Caki2 (cell line): ENCODE results near the gene NEUROD4. TPM values are rescaled to one million over a fixed set of nuclear protein-coding genes. Genes with fewer than 3 reads are reported as not detected.

Experiments
- DNase-seq: peaks from one replicate; pipeline ENCODE4 v3.0.0-alpha.2; 2015; ENCODE audit warnings: low read depth
- in situ Hi-C: cut with HindIII; loops from 2 replicates; pipeline ENCODE4 v1.10.0; 2016; ENCODE audit warnings: low sequenced_read_pairs, low pct_unique_long_range_greater_than_20kb, mixed read lengths
- total RNA-seq: library from RNA; depleted of rRNA; stranded (reverse); fragments of >200 nt; shearing (Covaris generic); gene quantifications from 2 replicates; pipeline ENCODE4 v1.2.3, GENCODE V29; 2014; ENCODE audit warnings: low replicate concordance

NEUROD4 gene
- total RNA-seq, 1 experiment from 2014 or later = not detected

DNA sequence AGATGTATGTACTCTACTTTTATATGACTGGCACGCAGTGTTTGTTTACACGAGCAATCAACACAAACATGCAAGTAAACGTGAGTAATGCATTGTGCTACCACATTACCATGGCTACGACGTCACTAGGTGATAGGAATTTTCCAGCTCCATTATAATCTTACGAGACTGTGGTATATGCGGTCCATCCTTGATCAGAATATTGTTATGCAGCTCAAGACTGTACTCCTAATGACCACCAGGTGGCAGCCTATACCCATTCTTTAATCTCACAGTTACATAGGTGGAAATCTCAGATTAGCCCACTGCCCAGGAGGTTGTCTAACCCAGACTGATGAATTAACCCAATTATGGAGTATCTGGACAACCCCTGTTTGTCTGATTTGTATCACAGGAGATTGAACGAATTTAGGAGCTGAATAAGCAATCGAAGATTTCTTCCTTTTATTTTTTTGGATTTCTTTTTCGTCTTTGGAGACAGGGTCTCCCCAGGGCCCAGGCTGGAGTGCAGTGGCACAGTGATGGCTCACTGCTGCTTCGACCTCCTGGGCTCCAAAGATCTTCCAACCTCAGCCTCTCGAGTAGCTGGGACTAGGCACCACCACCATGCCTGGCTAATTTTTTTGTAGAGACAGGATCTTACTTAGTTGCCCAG is 26.5 kb upstream of the NEUROD4 start:
- DNase-seq = peak; percentile 56
- in situ Hi-C loops = no loop called here

DNA sequence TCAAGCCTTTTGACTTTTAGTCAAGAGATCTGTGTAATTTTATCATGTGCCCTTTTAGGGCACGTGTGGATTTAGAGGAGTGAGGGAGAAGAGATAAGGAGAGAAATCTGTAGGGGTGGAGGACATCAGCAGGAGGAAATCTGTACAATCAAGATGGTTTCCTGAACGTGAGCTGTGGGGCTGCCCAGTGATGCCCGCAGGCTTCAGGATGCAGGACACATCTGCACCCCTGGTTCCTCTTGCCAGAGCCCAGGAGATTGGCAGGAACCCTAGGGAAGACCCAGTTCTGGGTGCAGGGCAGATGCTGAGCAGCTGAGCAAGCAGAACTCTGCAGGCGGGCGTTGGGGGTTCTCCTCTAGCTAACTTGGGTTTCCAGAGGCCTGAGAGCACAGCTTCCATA is 23.6 kb upstream of the NEUROD4 start:
- in situ Hi-C loops = loop anchor here (5.0 kb wide), 1 partner anchor 81 kb away; no protein-coding TSS in a partner anchor
- no peak for DNase-seq

DNA sequence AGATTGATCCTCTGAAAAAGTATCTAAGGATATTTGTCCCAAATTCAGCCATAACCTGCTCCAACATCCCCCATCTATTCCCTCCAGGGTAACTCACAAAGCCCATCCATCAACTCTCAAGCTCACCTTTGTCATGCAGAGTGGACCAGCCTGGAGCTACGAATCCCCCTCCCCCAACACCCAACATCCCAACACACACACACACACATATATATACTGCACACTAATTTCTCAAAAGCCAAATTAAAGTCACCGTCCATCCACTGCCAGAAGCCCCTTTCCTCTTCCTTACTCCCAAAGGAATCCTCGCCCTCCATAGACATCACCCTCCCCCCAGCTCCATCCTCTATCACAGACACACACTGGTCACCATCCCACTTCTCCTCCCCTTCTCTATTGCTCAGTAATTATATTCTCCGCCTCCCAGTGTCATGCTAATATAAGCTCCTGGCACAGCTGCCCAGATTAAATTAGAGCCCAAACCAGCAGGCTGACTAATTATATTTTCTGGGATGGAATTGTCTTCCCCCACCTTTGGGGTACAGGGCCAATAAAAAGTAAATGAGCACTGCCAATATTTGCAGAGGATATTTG is 21.7 kb upstream of the NEUROD4 start:
- in situ Hi-C loops = loop anchor here (5.0 kb wide), 1 partner anchor 79 kb away; no protein-coding TSS in a partner anchor
- DNase-seq = no peak

DNA sequence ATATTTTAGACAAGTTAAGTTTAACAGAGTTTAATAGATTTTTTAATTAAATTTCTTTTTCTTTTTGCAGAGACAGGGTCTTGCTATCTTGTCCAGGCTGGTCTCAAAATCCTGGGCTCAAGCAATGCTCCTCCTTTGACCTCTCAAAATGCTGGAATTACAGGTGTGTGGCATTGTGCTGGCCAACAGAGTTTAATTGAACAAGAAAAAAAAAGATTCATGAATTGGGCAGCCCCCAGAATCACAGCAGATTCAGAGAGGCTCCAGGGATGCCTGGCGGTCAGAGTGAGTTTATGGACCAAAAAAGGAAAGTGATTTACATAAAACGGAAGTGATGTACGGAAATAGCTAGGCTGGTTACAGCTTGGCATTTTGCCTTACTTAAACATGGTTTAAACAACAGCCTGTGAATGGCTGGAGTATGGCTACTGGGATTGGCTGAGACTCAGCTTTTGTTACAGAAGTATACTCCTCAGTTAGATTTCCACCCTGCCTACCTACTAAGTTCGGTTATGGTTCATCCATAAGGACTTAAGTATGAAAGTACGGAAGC is 20.7 kb upstream of the NEUROD4 start:
- in situ Hi-C loops = loop anchor here (5.0 kb wide), 1 partner anchor 78 kb away; no protein-coding TSS in a partner anchor
- no peak for DNase-seq

DNA sequence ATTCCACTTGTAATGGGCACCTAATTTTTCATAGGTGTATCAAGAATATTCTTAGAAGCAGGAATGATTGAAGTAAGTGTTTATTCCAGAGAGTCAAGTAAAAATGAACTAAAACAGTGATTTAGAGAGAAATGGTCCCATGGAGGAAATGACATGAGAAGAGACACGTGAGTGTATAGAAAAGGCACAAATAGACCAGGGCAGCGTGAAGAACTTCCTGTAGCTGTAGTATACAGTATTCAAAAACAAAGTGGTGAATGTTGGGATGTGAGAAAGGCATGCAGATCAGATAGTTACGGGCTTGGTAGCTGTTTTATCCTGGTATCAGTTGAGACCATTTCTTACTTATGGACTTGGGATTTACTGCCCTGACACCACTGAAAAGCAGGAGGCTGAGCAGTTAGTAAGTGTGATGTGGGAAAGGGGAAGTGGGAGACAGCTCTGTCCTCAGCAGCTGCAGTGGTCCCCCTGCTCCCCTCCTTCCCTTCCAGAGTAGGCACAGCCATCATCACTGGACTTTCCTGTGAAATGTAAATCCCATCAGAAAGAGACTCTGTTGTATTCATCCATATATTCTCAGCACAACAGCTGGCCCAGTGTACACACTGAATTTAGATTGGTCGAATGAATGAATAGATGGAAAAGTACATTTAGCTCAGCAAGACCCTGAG is 18.4 kb upstream of the NEUROD4 start:
- no peak for DNase-seq
- in situ Hi-C loops = no loop called here

DNA sequence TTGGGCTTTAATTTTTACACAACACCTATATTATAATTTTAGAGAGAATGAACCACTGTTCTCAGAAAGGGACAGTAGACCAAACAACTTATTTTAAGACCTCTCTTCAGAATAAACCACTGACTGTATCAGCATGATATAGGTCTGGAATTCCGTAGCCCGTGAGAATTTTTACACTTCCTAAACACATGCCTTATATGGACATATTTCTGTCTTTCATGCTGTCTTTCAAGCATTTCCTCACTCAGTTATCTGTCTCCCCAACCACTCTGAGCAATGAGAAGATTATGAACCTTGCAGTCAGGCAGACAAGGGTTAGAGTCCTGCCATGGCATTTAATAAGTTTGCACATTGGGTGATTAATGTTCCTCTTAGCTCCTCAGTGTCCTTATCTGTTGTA is 17.4 kb upstream of the NEUROD4 start:
- in situ Hi-C loops = no loop called here
- DNase-seq = no peak

DNA sequence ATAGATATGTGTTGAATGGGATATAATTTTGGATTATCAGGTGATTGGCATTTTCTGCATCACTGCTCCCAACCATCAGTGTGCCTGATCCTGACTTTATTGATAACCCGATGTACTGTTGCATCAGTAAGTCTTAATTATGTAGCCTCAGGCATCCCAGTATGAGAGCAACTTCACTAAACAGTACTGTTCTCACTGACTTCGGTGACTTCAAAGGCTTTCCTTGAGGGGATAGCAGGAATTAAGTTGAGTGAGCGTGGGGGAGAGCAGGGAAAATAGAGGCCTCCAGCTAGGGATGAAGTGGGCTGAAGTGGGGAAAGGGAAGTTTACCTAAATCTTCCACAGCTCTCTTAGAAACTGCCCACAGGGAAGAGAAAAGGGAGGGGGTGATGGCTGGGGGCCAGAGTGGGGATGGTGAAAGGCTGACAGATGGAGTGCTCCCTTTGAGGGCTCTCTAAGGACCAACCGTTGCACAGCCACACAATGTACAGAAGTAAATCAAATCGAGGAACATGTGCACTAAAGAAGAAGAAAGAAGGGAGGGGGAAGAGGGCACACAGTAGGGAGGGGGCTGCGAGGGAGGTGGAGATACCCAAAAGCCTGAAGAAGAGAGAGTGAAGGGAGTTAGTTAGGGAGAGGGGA is 10.7 kb upstream of the NEUROD4 start:
- no peak for DNase-seq
- in situ Hi-C loops = no loop called here

DNA sequence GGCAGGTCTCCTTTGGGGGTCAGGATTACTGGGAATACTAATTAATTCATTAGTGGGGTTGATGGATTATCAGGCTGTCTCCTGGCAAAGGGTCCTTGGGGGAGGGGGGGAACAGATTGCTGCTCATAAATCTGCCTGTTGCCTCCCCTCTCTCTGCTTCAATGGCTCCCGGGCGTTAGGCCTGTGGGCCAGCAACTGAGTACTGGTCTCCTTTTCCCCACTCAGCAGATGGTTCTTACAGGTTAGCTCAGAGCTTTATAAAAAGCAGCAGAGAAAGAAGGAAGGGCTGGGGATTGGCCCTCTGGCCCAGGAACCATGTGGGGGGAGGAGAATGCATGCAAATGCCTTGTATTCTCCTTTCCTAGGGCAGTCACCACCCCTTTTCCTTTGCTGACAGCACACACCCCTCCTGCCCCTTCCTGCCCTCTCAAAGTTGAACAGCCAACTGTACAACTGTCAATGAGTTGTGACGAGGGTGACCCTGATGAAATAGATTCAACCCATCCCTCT is 2.3 kb upstream of the NEUROD4 start:
- in situ Hi-C loops = no loop called here
- no peak for DNase-seq

DNA sequence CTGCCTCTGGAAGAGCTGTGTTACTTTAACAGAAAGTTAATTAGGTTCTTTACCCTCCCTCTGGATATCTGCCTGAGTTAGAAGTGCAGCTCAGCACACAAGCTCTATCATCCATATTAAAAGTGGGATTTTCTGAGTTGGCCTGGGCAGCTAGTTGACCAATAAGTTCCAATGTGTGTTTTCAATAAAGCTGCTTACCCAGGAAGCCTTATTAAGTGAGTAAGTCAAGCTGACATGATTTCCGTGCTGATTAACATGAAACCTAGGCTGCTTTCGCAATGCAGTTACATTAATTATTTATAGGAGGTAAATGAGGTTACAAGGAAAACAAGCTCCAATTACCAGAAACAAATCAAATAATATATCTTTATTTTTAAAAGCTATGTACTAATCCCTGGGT is 4.8 kb downstream of the NEUROD4 start:
- in situ Hi-C loops = no loop called here
- no peak for DNase-seq

DNA sequence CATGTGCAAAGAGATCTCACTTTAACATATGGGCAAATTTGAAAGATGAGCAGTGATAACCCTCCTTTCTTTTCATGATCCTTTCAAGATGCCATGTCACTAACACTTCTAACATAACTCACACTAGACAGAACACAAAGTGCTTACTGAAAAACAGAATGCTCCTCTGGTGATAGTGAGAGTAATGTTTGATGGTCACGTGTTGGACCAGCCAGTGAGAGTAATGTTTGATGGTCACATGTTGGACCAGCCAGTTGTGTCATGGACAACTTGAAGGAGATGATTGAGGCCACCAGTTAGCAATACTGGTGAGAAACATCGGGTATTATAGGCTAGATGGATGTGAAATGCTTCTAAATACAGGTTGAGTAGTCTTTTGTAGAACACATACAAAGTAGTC is 5.7 kb downstream of the NEUROD4 start:
- DNase-seq = no peak
- in situ Hi-C loops = no loop called here

DNA sequence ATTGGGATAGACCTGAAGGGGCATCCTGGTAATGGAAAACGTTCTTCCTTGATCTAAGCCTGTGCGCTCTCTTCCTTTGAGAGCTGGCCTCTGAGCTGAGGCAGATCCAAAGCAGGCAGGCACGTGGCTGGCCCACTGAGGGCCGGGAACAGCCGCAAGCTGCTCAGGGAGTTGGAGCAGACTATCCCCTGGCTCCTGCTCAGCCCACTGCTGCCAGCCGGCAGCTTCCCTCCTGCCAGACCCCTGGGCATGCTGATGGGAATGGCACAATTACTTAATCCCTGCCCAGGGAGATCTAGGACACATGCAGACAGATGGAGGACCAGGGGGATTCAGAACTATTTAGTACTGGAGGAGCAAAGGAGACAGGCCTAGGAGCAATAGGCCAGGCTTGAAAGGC is 14.4 kb downstream of the NEUROD4 start:
- DNase-seq = no peak
- in situ Hi-C loops = no loop called here

DNA sequence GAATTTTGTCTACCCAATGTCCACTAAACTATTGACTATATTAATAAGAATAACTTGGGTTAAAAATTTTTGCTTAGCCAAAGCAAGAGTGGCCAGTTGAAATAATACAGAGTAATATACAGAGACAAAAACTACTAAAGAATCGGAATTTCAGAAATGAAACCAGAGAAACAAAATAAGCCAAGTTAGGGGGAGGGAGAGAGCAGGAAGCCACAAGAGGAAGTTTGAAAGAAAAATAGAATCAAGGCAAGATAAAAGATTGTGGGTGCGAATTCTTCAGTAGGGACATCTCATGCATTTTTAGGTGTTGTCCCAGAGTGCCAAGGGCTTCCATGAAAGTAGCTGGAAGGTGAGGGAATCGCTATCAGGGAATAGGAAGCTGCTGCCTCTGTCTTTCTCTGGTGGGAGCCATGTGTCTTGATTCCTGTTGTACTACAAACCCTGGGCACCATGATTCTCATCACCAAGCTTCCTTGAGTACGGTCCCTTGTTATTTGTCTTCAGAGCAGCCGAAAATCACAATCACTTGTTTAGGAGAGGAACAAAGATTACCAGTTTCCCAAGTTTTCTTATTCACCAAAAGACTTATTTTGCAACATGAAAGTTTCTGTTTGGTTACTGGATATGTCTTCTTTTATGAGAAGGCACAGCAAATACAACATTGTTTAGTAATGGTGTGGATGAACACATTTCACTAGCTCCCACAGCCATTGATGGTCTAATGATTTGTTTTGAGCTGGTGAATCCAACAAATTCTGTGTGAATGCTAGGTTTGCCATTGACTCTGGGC is 16.7 kb downstream of the NEUROD4 start:
- no peak for DNase-seq
- in situ Hi-C loops = no loop called here

DNA sequence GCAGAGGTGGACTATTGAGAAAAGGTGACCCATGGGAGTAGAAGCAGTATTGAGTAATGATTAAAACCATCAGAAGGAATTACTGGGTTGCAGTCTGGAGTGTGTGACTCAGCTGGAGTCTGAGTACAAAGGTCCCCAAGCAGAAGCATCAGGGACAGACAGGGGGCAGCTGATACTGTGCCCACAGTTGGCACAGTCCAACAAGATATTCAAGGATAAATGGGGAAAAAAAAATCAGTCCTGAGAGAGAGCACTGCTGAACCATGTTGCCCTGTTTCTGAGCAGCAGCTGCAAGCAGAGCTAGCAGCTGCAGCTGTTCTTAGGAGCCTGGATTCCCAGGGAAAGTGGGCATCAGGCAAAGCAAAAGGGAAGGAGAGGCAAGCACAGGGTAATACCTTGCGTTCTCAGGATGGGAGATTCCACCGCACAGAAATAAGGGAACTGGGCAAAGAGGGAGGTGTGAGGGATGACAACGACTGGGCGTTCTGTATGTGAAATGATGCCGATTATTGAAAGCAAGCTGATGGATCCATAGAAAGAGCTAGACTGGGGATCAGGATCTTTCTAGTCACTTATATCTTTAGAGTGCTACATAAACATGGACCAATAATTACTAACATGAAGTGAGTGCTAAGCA is 17.7 kb downstream of the NEUROD4 start:
- DNase-seq = no peak
- in situ Hi-C loops = no loop called here

DNA sequence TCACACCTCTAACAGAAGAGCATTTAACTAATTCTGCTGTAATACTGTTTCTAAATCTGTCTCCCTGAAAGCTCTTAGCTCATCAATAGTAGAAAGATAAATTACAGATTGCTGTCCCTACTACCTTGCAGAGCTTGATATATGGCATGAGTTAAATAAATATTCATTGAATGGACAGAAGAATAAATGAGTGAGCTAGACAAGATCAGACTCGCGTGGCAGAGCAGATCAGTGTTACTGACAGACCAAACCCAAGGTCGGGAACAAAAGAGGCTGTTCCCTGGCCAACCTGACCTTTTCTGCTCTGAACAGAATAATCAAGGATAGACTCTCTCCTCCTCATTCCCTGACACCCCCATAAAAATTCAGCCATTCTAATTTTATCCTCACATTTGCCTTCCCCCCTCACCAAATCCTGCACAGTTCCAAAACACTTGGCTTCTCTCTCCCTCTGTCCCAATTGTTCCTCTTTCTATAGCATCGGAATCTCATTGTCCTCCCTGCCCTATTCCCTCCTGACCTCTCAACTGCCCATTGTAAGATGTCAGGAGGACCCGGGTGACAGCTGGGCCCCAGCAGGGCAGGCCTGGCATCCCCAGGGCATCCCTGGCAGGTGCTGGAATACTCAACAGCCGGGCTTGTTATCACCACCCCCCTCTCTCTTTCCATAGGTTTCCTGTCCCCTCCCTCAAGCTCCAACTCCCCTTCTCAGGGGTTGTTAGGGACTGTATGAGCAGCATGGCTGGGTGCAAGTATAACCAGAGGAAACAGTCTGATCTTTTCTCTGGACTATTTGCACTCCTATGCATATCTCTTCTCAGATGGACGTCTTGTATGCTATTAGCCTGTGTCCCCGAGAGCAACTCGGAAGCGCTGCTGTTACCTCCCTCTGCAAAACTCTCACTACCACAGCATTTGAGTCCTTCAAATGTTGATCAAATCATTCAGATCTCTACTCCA is 19.9 kb downstream of the NEUROD4 start:
- in situ Hi-C loops = no loop called here
- DNase-seq = no peak

DNA sequence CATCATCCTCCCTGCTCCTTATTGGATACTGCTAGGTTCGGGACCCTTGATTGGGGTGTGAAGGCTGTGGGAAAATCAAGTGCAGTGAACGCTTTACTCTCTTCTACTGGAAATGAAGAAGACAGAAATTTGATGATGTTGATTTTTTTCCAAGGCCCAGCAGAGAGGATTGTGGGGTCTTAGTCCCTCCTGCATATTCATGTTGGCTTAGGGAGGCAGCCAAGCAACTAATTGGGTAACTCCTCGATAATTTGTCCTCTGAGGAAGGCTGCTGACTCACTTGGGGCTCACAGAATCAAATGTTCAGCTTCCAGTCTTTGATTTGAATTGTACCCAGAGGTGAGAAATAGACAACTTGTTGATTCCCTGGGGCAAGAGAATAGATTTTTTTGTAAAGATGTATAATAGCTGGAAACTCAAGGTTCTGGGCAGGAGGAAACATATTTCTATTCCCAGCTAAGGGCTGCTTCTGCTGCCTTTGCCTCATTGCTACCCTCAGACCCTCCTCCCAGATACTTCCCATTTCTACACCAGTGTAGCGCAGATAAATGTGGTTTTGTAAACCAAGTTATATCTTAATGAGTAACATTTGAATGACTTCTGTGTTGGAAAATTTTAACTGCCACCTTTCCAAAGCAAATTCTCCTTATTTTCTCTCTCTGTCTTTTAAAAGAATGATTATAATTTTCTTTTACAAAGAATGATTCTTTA is 21.7 kb downstream of the NEUROD4 start:
- in situ Hi-C loops = no loop called here
- no peak for DNase-seq

DNA sequence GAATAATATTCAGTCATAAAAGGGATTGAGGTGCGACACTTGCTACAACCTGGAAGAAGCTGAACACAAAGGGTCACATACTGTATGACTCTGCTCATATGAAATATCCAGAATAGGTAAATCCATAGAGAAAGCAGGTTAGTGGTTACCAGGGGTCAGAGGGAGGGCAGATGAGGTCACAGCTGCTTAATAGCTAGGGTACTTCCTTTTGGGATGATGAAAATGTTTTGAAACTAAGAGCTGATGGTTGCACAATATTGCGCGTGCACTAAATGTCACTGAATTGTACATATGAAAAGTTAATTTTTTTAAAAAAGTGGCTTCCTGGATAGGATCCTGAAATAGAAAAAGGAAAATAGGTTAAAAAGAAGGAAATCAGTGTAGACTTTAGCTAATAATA is 23.8 kb downstream of the NEUROD4 start:
- in situ Hi-C loops = no loop called here

More for the DNA sequence above, 23.8 kb downstream of the NEUROD4 start:
- DNase-seq = no peak
